Panc1 (cell line): ENCODE measurements around the gene VIPAS39. TPM values are rescaled to one million over a fixed set of nuclear protein-coding genes. Genes with fewer than 3 reads are reported as not detected.

Experiments
- ATAC-seq: fragments of 200-7000 bp; cut with Tn5 transposase; 2 replicates; pipeline ENCODE4 v1.9.1; 2020; ENCODE audit warnings: mild to moderate bottlenecking, moderate library complexity
- BruUV-seq: library from RNA; stranded (reverse); fragments of 400-500 nt; replicated peaks from 2 replicates; lab custom pipeline; 2021; lab: Mats Ljungman, UMichigan
- CTCF ChIA-PET: fragments of 300-600 bp; sonication (Branson Sonifier 250); formaldehyde crosslinking; loops from one replicate; lab custom pipeline; 2022; ENCODE audit warnings: antibody characterized with exemption; lab: Charles Lee
- POLR2A ChIA-PET: fragments of 300-600 bp; sonication (Branson Sonifier 250); formaldehyde crosslinking; loops from one replicate; lab custom pipeline; 2022; ENCODE audit warnings: antibody characterized with exemption; lab: Charles Lee
- DNase-seq: peaks from one replicate; pipeline ENCODE4 v3.0.0-alpha.2; 2010; ENCODE audit warnings: low read depth, low spot score
- H3K27ac ChIP-seq: 2 replicates; pipeline ENCODE4 v1.5.1; 2011; ENCODE audit warnings: mild to moderate bottlenecking, low read length, inconsistent platforms
- H3K27me3 ChIP-seq: fragments of 200-500 bp; sonication (Bioruptor generic); 2 replicates; pipeline ENCODE4 v1.6.0; 2014; ENCODE audit warnings: low read length, inconsistent platforms; ENCODE audit not compliant: control insufficient read depth, insufficient read depth
- H3K36me3 ChIP-seq: fragments of 200-500 bp; sonication (Bioruptor generic); 2 replicates; pipeline ENCODE4 v1.5.1; 2014; ENCODE audit warnings: inconsistent platforms, mild to moderate bottlenecking, low read length, moderate library complexity; ENCODE audit not compliant: control insufficient read depth, insufficient read depth
- H3K4me1 ChIP-seq: 2 replicates; pipeline ENCODE4 v1.5.1; 2011; ENCODE audit warnings: inconsistent platforms, mild to moderate bottlenecking, low read length, moderate library complexity; ENCODE audit not compliant: control insufficient read depth, insufficient read depth
- H3K4me3 ChIP-seq, 2 experiments: 2 replicates each; pipeline ENCODE4 v1.5.1; 2011 to 2012; ENCODE audit warnings: low read depth in 2 of 2, low read length in 2 of 2, mild to moderate bottlenecking in 2 of 2, inconsistent platforms in 1 of 2, moderate library complexity in 1 of 2
- H3K9me3 ChIP-seq: fragments of 200-500 bp; sonication (Bioruptor generic); 2 replicates; pipeline ENCODE4 v1.5.1; 2014; ENCODE audit warnings: low read depth, mild to moderate bottlenecking, inconsistent platforms, low read length, moderate library complexity; ENCODE audit not compliant: control insufficient read depth, insufficient read depth
- POLR2AphosphoS5 ChIP-seq: IDR thresholded peaks from 2 replicates; pipeline ENCODE4 v1.6.1; 2012; ENCODE audit warnings: mild to moderate bottlenecking, low read depth, low read length, moderate library complexity
- SIN3A ChIP-seq: IDR thresholded peaks from 2 replicates; pipeline ENCODE4 v1.6.1; 2012; ENCODE audit warnings: low read depth, mild to moderate bottlenecking, low read length, moderate library complexity, borderline replicate concordance; ENCODE audit not compliant: insufficient read depth
- TCF7L2 ChIP-seq: IDR thresholded peaks from 2 replicates; pipeline ENCODE4 v1.6.1; 2011; ENCODE audit warnings: mild to moderate bottlenecking, low read depth, low read length, inconsistent platforms
- in situ Hi-C: cut with HindIII; loops from 2 replicates; pipeline ENCODE4 v1.10.0; 2016; ENCODE audit warnings: low sequenced_read_pairs, low pct_unique_long_range_greater_than_20kb
- intact Hi-C: fragments of 100-400 bp; cut with micrococcal nuclease; formaldehyde crosslinking; loops from one replicate; pipeline ENCODE4 v1.10.0; 2022; ENCODE audit not compliant: unreplicated experiment
- total RNA-seq: library from RNA; stranded (reverse); gene quantifications from one replicate; pipeline ENCODE4 v1.2.1, GENCODE V29; 2021; ENCODE audit not compliant: unreplicated experiment
- TF ChIP-seq, protein P1 (sequence below): fragments of 450-650 bp; IDR thresholded peaks from 2 replicates; pipeline ENCODE4 v1.5.1; 2017; ENCODE audit warnings: mild to moderate bottlenecking
- TF ChIP-seq, protein P2 (sequence below), 2 experiments: IDR thresholded peaks; 2 replicates each; pipeline ENCODE4 v1.6.1; 2011 to 2012; ENCODE audit warnings: low read depth in 2 of 2, control low read depth in 1 of 2, low read length in 1 of 2, mild to moderate bottlenecking in 1 of 2, moderate library complexity in 1 of 2; ENCODE audit not compliant: insufficient read depth in 1 of 2

VIPAS39 gene
- total RNA-seq, 1 experiment from 2014 or later, result 12.4 TPM

DNA sequence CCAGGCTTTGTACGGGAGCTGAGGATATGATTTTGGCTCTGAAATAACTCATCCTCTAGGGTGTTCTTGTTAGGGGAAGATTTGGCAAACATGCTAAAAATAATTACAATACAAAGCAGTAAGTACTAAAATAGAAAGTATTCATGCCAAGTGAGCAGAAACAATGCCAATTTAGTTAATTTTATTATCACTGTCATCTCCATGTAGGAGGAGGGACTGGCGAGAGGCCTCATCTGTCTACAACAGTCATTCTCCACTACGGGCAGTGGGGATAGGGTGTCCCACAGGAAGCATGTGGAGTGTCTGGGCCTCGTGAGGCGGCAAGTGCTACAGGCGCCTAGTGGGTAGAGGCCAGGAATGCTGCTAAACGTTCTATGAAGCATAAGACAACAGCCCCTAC, 37.9 kb upstream of the VIPAS39 start:
- TF ChIP-seq TCF7L2 (no peak), POLR2AphosphoS5 (no peak), SIN3A (no peak)
- TF ChIP-seq, protein P1, sequence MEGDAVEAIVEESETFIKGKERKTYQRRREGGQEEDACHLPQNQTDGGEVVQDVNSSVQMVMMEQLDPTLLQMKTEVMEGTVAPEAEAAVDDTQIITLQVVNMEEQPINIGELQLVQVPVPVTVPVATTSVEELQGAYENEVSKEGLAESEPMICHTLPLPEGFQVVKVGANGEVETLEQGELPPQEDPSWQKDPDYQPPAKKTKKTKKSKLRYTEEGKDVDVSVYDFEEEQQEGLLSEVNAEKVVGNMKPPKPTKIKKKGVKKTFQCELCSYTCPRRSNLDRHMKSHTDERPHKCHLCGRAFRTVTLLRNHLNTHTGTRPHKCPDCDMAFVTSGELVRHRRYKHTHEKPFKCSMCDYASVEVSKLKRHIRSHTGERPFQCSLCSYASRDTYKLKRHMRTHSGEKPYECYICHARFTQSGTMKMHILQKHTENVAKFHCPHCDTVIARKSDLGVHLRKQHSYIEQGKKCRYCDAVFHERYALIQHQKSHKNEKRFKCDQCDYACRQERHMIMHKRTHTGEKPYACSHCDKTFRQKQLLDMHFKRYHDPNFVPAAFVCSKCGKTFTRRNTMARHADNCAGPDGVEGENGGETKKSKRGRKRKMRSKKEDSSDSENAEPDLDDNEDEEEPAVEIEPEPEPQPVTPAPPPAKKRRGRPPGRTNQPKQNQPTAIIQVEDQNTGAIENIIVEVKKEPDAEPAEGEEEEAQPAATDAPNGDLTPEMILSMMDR, result no peak
- TF ChIP-seq, protein P2, sequence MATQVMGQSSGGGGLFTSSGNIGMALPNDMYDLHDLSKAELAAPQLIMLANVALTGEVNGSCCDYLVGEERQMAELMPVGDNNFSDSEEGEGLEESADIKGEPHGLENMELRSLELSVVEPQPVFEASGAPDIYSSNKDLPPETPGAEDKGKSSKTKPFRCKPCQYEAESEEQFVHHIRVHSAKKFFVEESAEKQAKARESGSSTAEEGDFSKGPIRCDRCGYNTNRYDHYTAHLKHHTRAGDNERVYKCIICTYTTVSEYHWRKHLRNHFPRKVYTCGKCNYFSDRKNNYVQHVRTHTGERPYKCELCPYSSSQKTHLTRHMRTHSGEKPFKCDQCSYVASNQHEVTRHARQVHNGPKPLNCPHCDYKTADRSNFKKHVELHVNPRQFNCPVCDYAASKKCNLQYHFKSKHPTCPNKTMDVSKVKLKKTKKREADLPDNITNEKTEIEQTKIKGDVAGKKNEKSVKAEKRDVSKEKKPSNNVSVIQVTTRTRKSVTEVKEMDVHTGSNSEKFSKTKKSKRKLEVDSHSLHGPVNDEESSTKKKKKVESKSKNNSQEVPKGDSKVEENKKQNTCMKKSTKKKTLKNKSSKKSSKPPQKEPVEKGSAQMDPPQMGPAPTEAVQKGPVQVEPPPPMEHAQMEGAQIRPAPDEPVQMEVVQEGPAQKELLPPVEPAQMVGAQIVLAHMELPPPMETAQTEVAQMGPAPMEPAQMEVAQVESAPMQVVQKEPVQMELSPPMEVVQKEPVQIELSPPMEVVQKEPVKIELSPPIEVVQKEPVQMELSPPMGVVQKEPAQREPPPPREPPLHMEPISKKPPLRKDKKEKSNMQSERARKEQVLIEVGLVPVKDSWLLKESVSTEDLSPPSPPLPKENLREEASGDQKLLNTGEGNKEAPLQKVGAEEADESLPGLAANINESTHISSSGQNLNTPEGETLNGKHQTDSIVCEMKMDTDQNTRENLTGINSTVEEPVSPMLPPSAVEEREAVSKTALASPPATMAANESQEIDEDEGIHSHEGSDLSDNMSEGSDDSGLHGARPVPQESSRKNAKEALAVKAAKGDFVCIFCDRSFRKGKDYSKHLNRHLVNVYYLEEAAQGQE (IDR thresholded peaks at IDR 0.05; ENCODE audit: insufficient read depth in 1 of 2, low read depth in 2 of 2, low read length in 1 of 2), result no peak
- ATAC-seq (no peak), DNase-seq (no peak)
- intact Hi-C loops (no loop called here), in situ Hi-C loops (no loop called here)
- no peak overlapping the region for H3K27ac ChIP-seq
- H3K4me1 ChIP-seq, result no peaks in the 10 kb centered on the region
- no peak overlapping the region for H3K4me3 ChIP-seq
- no peaks in the 10 kb centered on the region; the same call in 1 of the 2 replicates for H3K27me3 ChIP-seq
- no peaks in the 10 kb centered on the region for H3K36me3 ChIP-seq
- no TSS peak for BruUV-seq
- POLR2A ChIA-PET, result no interaction called here
- H3K9me3 ChIP-seq, result no peaks in the 10 kb centered on the region
- CTCF ChIA-PET, result no interaction called here

DNA sequence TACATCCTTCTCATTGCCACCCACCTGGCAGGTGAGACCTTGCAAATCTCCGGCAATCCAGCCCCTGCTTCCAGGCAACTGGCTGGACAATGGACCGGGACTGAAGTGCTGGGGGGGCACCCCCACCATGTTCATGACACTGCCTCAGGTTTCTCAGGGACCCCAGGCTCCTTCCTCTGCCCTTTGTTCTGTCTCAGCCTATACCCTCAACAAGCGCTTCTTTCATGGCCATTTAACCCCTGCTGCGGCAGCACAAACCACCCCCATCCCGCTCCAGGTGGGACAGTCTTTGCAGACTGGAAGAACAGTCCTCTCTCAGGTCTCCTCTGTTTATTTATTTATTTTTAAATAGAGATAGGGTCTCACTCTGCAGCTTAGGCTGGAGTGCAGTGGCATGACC, 33.7 kb upstream of the VIPAS39 start:
- DNase-seq (no peak), ATAC-seq (no peak)
- H3K27me3 ChIP-seq, result no peaks in the 10 kb centered on the region
- ChIA-PET CTCF (no interaction called here), POLR2A (no interaction called here)
- in situ Hi-C loops (no loop called here), intact Hi-C loops (no loop called here)
- no peaks in the 10 kb centered on the region for H3K36me3 ChIP-seq
- TF ChIP-seq POLR2AphosphoS5, result no peak
- TF ChIP-seq SIN3A, result no peak
- no peak for TF ChIP-seq TCF7L2
- TF ChIP-seq, protein P2 (IDR thresholded peaks at IDR 0.05; ENCODE audit: insufficient read depth in 1 of 2, low read depth in 2 of 2, low read length in 1 of 2), result no peak
- TF ChIP-seq, protein P1, result no peak
- no peaks in the 10 kb centered on the region for H3K4me1 ChIP-seq
- H3K9me3 ChIP-seq, result no peaks in the 10 kb centered on the region
- no TSS peak for BruUV-seq
- no peak overlapping the region for H3K4me3 ChIP-seq
- H3K27ac ChIP-seq, result no peak overlapping the region
